HepG2 (cell line): ENCODE results near the gene TMCC1. TPM values are rescaled to one million over a fixed set of nuclear protein-coding genes. Genes with fewer than 3 reads are reported as not detected.

Experiments used
- BCL3 ChIP-seq: sonication (generic); formaldehyde crosslinking; IDR thresholded peaks from 2 replicates; pipeline ENCODE4 v1.5.1; 2020; ENCODE audit warnings: mild to moderate bottlenecking, missing genetic modification reagents, moderate library complexity
- CBX1 ChIP-seq: IDR thresholded peaks from one replicate; pipeline ENCODE4 v1.6.1; 2016; ENCODE audit warnings: antibody characterized with exemption, low read depth
- CCDC6 ChIP-seq: sonication (generic); formaldehyde crosslinking; IDR thresholded peaks from 2 replicates; pipeline ENCODE4 v1.8.1; 2022; ENCODE audit warnings: mild to moderate bottlenecking, missing genetic modification reagents, moderate library complexity
- EED ChIP-seq: sonication (generic); formaldehyde crosslinking; IDR thresholded peaks from 2 replicates; pipeline ENCODE4 v1.5.0; 2020; ENCODE audit warnings: mild to moderate bottlenecking, missing genetic modification reagents
- GABPA ChIP-seq, 2 experiments: IDR thresholded peaks; 2 replicates each; pipeline ENCODE4 v1.6.1; 2011 to 2016; ENCODE audit warnings: low read depth in 2 of 2, low read length in 1 of 2, missing biosample characterization in 1 of 2, missing genetic modification characterization in 1 of 2
- GZF1 ChIP-seq: sonication (generic); formaldehyde crosslinking; IDR thresholded peaks from 2 replicates; pipeline ENCODE4 v1.5.1; 2020; ENCODE audit warnings: mild to moderate bottlenecking, missing genetic modification reagents
- MEIS2 ChIP-seq: sonication (generic); formaldehyde crosslinking; IDR thresholded peaks from 2 replicates; pipeline ENCODE4 v1.9.0; 2021; ENCODE audit warnings: mild to moderate bottlenecking, missing genetic modification reagents
- NKX3-1 ChIP-seq: sonication (generic); formaldehyde crosslinking; IDR thresholded peaks from 2 replicates; pipeline ENCODE4 v1.5.0; 2020; ENCODE audit warnings: missing genetic modification reagents
- NR3C1 ChIP-seq: sonication (generic); formaldehyde crosslinking; IDR thresholded peaks from 2 replicates; pipeline ENCODE4 v1.4.0; 2020; ENCODE audit warnings: missing genetic modification reagents
- POGK ChIP-seq: sonication (generic); formaldehyde crosslinking; conservative IDR thresholded peaks from 2 replicates; pipeline ENCODE4 v1.8.0; 2022; ENCODE audit warnings: mild to moderate bottlenecking, moderate library complexity, missing genetic modification reagents
- RXRA ChIP-seq: sonication (generic); formaldehyde crosslinking; IDR thresholded peaks from 2 replicates; pipeline ENCODE4 v1.5.1; 2020; ENCODE audit warnings: missing genetic modification reagents
- SNAPC2 ChIP-seq: sonication (generic); formaldehyde crosslinking; IDR thresholded peaks from 2 replicates; pipeline ENCODE4 v1.8.1; 2022; ENCODE audit warnings: mild to moderate bottlenecking, missing genetic modification reagents
- ZNF18 ChIP-seq: sonication (generic); formaldehyde crosslinking; IDR thresholded peaks from 2 replicates; pipeline ENCODE4 v1.8.0; 2022; ENCODE audit warnings: mild to moderate bottlenecking, missing genetic modification reagents; ENCODE audit not compliant: insufficient replicate concordance
- ZNF530 ChIP-seq: sonication (generic); formaldehyde crosslinking; IDR thresholded peaks from 2 replicates; pipeline ENCODE4 v1.5.0; 2020; ENCODE audit warnings: low read depth, mild to moderate bottlenecking, missing genetic modification reagents
- ZNF607 ChIP-seq: sonication (generic); formaldehyde crosslinking; IDR thresholded peaks from 2 replicates; pipeline ENCODE4 v1.5.1; 2020; ENCODE audit warnings: missing genetic modification reagents, mild to moderate bottlenecking, borderline replicate concordance
- ZNF691 ChIP-seq: sonication (generic); formaldehyde crosslinking; IDR thresholded peaks from 2 replicates; pipeline ENCODE4 v1.4.0; 2020; ENCODE audit warnings: missing genetic modification reagents, low read depth, mild to moderate bottlenecking, borderline replicate concordance
- polyA plus RNA-seq, 8 experiments: library from polyadenylated mRNA; depleted of rRNA in 3 of 8; stranded (reverse) in 7 of 8; unstranded in 1 of 8; fragments of >200 nt; fragmentation: Illumina TruSeq in 4 of 8; extraction: Trizol in 4 of 8; gene quantifications; 2 replicates each; pipeline versions ENCODE4 v1.2.1 to v1.2.3, GENCODE V29; 2011 to 2016; ENCODE audit warnings: low read depth in 4 of 8, missing spikeins in 1 of 8, mixed read lengths in 1 of 8; ENCODE audit not compliant: insufficient read depth in 1 of 8
- total RNA-seq, 5 experiments: library from RNA; depleted of rRNA; stranded (reverse); fragments of >200 nt; fragmentation: Illumina TruSeq; extraction: Trizol; gene quantifications; 2 replicates each; pipeline ENCODE4 v1.2.3, GENCODE V29; 2016; ENCODE audit warnings: low read depth in 1 of 5
- TF ChIP-seq, protein P1 (sequence below): sonication (generic); formaldehyde crosslinking; conservative IDR thresholded peaks from 2 replicates; pipeline ENCODE4 v1.4.0; 2020; ENCODE audit warnings: mild to moderate bottlenecking, missing genetic modification reagents, moderate library complexity
- TF ChIP-seq, protein P2 (sequence below): sonication (generic); formaldehyde crosslinking; IDR thresholded peaks from 2 replicates; pipeline ENCODE4 v1.8.0; 2022; ENCODE audit warnings: mild to moderate bottlenecking, missing genetic modification reagents, moderate library complexity

Gene TMCC1
- total and polyA plus RNA-seq, 2 of the 13 experiments (the other 11 are each of a cell fraction or from before 2014, with no cell fraction given): 12.1 to 264 TPM

- TF ChIP-seq POGK: peak; percentile 38
- no peak for TF ChIP-seq RXRA (CRISPR knock-in tag)
- peak; percentile 63; the same call in 1 of the 2 replicates for TF ChIP-seq NKX3-1
- peak; percentile 75 for TF ChIP-seq ZNF18 (CRISPR knock-in tag)
- peak; percentile 91 for TF ChIP-seq EED (CRISPR knock-in tag)
- 0 out of 2 replicates have a peak, but pooled peaks have one; percentile 47 for TF ChIP-seq MEIS2 (CRISPR knock-in tag)
- TF ChIP-seq GABPA (IDR thresholded peaks at IDR 0.05; ENCODE audit: low read depth, low read length): no peak
- TF ChIP-seq GABPA (CRISPR knock-in tag; IDR thresholded peaks at IDR 0.05; ENCODE audit: low read depth): no peak
- TF ChIP-seq CBX1: no peak
- peak; percentile 94; the same call in 1 of the 2 replicates for TF ChIP-seq BCL3 (CRISPR knock-in tag)
- no peak for TF ChIP-seq NR3C1 (CRISPR knock-in tag)
- no peak for TF ChIP-seq GZF1
- no peak for TF ChIP-seq SNAPC2 (CRISPR knock-in tag)
- peak; percentile 45; the same call in 1 of the 2 replicates for TF ChIP-seq ZNF607
- TF ChIP-seq, protein P1, sequence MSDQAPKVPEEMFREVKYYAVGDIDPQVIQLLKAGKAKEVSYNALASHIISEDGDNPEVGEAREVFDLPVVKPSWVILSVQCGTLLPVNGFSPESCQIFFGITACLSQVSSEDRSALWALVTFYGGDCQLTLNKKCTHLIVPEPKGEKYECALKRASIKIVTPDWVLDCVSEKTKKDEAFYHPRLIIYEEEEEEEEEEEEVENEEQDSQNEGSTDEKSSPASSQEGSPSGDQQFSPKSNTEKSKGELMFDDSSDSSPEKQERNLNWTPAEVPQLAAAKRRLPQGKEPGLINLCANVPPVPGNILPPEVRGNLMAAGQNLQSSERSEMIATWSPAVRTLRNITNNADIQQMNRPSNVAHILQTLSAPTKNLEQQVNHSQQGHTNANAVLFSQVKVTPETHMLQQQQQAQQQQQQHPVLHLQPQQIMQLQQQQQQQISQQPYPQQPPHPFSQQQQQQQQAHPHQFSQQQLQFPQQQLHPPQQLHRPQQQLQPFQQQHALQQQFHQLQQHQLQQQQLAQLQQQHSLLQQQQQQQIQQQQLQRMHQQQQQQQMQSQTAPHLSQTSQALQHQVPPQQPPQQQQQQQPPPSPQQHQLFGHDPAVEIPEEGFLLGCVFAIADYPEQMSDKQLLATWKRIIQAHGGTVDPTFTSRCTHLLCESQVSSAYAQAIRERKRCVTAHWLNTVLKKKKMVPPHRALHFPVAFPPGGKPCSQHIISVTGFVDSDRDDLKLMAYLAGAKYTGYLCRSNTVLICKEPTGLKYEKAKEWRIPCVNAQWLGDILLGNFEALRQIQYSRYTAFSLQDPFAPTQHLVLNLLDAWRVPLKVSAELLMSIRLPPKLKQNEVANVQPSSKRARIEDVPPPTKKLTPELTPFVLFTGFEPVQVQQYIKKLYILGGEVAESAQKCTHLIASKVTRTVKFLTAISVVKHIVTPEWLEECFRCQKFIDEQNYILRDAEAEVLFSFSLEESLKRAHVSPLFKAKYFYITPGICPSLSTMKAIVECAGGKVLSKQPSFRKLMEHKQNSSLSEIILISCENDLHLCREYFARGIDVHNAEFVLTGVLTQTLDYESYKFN (CRISPR knock-in tag): no peak
- 0 out of 2 replicates have a peak, but pooled peaks have one; percentile 36 for TF ChIP-seq ZNF530
- TF ChIP-seq CCDC6 (CRISPR knock-in tag): peak; percentile 35; the same call in 1 of the 2 replicates
- TF ChIP-seq ZNF691 (CRISPR knock-in tag): no peak
- TF ChIP-seq, protein P2, sequence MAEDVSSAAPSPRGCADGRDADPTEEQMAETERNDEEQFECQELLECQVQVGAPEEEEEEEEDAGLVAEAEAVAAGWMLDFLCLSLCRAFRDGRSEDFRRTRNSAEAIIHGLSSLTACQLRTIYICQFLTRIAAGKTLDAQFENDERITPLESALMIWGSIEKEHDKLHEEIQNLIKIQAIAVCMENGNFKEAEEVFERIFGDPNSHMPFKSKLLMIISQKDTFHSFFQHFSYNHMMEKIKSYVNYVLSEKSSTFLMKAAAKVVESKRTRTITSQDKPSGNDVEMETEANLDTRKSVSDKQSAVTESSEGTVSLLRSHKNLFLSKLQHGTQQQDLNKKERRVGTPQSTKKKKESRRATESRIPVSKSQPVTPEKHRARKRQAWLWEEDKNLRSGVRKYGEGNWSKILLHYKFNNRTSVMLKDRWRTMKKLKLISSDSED: 0 out of 2 replicates have a peak, but pooled peaks have one; percentile 40
Observed at GRCh38 chr3:129605922-129606635, 287.4 kb downstream of the TMCC1 start (continued).
